Subcutaneous adipose tissue (tissue), 4 donors: ENCODE measurements around the gene RNF14. TPM values are rescaled to one million over a fixed set of nuclear protein-coding genes. Genes with fewer than 3 reads are reported as not detected.

Experiments
- CTCF ChIP-seq: fragments of 450-650 bp; IDR thresholded peaks from one replicate; pipeline ENCODE4 v1.5.1; 2016; ENCODE audit warnings: low read depth, mild to moderate bottlenecking, control low read depth, antibody characterized with exemption, moderate library complexity
- total RNA-seq, 4 donors: library from RNA; depleted of rRNA; stranded (reverse); fragments of >200 nt; gene quantifications; one replicate each; pipeline ENCODE4 v1.1.0, GENCODE V29; 2016

Gene RNF14
- total RNA-seq, 4 donors from 2014 or later = 28.1 to 111 (median 63.3) TPM

DNA sequence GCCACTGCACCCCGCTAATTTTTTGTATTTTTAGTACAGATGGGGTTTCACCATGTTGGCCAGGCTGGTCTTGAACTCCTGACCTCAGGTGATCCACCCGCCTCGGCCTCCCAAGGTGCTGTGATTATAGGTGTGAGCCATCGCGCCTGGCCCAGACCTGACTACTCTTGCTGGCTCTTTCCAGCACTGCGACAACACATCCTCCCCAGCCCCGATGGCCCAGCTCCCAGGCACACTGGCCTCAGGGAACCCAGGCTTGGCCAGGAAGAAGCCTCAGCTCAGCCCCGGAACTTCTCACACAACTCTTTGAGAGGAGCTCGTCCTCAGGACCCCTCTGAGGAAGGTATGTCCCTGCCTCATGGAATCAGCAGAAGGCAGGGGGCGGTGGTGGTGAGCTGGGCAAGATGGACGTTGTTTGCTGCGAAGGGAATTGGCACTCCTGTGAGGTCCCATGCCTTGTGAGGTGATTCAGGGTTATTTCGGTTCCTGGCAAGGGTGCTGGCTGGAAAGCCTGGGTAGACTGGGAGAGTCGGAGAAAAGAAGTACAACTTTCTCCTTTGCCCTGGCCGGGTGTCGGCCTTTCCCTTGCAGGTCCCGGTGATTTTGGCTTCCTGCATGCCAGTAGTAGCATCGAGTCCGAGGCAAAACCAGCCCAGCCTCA, 39.4 kb upstream of the RNF14 start:
- no peak for TF ChIP-seq CTCF

DNA sequence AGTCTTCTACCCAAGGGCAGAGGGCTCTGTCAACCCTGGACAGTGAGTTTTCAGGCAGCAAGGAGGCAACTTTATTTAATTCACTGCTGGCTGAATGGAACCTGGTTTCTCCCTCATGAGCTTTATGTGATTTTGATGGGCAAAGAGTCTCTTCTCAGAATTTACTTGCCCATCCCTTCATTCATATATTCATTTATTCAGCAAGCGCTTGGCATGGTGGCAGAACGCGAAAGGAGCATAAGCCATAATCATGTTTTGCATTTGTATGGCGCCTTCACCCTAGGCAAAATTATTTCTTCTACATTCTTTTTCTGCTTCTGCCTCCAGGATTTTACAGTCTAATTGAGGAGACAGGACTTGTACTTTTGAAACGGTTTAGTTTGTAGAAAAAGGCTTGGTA, 37.2 kb upstream of the RNF14 start:
- no peak for TF ChIP-seq CTCF

DNA sequence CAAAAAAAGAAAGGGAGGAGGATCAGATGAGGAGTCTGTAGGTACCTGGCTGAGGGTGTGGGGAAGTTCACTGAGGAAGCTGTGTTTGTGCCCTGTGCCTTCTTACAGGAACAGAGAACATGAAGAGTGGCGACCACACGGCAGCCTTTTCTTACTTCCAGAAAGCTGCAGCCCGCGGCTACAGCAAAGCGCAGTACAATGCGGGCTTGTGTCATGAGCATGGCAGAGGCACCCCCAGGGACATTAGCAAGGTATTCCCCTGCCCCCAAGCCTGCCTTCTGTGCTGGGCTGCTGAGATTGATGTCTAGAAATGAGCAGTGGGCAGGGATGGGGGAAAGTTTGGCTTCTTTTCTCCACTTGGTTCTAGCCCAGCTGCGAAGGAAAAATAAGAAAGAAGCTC, 35.8 kb upstream of the RNF14 start:
- no peak for TF ChIP-seq CTCF

DNA sequence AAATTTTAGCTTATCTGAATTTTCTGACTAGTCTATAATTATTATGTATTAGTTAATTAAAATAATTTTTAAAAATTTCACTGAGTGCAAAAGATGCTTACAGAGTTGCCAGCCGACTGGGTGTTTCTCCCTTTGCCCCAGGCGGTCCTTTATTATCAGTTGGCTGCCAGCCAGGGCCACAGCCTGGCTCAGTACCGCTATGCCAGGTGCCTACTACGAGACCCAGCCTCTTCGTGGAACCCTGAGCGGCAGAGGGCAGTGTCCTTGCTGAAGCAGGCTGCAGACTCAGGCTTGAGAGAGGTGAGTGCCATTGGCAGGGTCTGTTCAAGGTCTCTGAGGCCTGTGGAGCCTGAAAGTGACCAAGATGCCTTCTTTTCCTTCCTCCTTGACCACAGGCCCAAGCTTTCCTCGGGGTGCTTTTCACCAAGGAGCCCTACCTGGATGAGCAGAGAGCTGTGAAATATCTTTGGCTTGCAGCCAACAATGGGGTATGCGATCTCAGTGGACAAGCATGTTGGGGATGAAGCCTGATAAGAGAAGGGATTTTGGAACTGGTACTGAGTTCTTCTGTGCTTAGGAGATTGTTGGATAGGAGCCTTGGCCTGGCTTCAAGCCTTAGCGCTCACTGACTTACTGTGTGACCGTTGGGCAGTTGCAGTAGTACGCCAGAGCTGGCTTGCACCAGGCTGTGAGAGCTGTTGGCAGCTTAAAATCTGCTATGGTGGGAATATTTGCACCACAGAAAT, 34.6 kb upstream of the RNF14 start:
- TF ChIP-seq CTCF = no peak

DNA sequence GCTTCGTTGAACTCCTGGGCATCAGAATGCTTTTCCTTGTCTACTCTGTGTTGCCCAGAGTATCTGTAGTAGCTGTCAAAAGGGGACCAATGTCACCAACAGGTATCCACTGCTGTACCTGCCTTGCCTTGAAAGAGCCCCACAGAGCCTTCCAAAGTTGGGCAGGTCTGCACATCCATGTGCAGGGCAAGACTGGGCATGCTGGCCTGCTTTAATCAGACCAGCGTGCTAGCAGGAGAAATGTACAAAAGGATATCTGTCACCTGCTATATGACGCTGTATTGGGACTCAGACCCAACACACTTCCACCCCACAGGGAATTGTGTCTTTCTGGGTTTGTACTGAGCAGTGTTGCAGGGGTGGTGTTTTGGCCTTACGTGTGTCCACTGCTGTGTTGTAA, 33.4 kb upstream of the RNF14 start:
- TF ChIP-seq CTCF = no peak

DNA sequence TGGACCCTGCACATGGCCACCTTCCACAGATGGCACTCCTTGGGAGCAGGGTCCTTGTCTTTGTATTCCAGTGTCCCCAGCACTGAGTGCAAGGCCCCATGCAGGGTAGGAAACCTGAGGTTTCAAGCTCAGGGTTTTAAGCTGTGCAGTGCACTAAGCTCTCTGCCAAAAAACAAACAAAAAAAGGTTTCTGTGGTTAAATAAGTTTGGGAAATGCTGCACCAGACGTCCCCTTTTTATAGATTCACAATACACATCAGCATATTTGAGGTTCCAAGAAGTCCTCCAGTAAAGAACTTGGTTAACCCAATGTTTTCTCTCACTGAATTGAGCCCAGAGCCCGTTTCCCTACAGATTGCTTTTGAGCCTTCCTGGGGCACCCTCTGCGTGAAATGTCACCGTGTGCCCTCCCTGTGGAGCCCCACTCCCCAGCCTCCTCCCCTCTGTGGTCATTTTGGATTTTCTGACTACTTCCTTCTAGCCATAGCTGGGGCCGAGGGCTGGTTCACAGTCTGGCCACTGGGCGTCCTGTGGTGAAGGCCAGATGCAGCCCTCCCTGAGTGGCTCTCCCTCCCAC, 28.1 kb upstream of the RNF14 start:
- TF ChIP-seq CTCF = no peak

GRCh38 chr5:141941307-141941706, 27.6 kb upstream of the RNF14 start:
- TF ChIP-seq CTCF = no peak
